SU-DHL-6 (cell line): ENCODE measurements around the gene NPHP4.

Experiments
- H2AFZ ChIP-seq: fragments of 200-600 bp; sonication (generic); 2 replicates; pipeline ENCODE4 v1.6.1; 2014; ENCODE audit warnings: low read depth, mild to moderate bottlenecking, moderate library complexity, mixed read lengths, antibody characterized with exemption, low read length; ENCODE audit not compliant: severe bottlenecking
- H3F3A ChIP-seq: fragments of 200-600 bp; shearing (Covaris generic); 2 replicates; pipeline ENCODE4 v1.6.0; 2016; ENCODE audit warnings: antibody characterized with exemption, mild to moderate bottlenecking; ENCODE audit not compliant: insufficient read depth
- H3K27ac ChIP-seq: fragments of 200-600 bp; sonication (generic); 2 replicates; pipeline ENCODE4 v1.5.1; 2016; ENCODE audit warnings: low read depth, mild to moderate bottlenecking, low read length, moderate library complexity, mixed read lengths
- H3K27me3 ChIP-seq: fragments of 200-600 bp; sonication (generic), shearing (Covaris generic); 2 replicates; pipeline ENCODE4 v1.6.0; 2014; ENCODE audit warnings: mild to moderate bottlenecking, low read length
- H3K36me3 ChIP-seq: fragments of 200-600 bp; sonication (generic); 2 replicates; pipeline ENCODE4 v1.6.1; 2014; ENCODE audit warnings: mild to moderate bottlenecking, low read length, mixed read lengths
- H3K4me2 ChIP-seq: fragments of 300-600, 200-600 bp; shearing (Covaris generic), sonication (generic); 2 replicates; pipeline ENCODE4 v1.6.0; 2014; ENCODE audit warnings: low read length, low read depth, mild to moderate bottlenecking; ENCODE audit not compliant: poor library complexity, severe bottlenecking
- H3K4me3 ChIP-seq: fragments of 200-600 bp; sonication (generic); 2 replicates; pipeline ENCODE4 v1.5.1; 2014; ENCODE audit warnings: antibody characterized with exemption, low read length, mild to moderate bottlenecking, mixed read lengths; ENCODE audit not compliant: insufficient read depth, poor library complexity, severe bottlenecking
- H3K79me2 ChIP-seq: fragments of 200-600 bp; sonication (generic); 2 replicates; pipeline ENCODE4 v1.6.1; 2014; ENCODE audit warnings: mild to moderate bottlenecking, low read length, moderate library complexity; ENCODE audit not compliant: insufficient read depth
- H3K9ac ChIP-seq: fragments of 200-600 bp; sonication (generic); 2 replicates; pipeline ENCODE4 v1.7.0; 2014; ENCODE audit warnings: mild to moderate bottlenecking, low read length
- H3K9me2 ChIP-seq: fragments of 200-600 bp; sonication (generic); replicated peaks from 2 replicates; pipeline ENCODE4 v1.6.1; 2014; ENCODE audit warnings: low read length; ENCODE audit not compliant: insufficient read depth
- H3K9me3 ChIP-seq: fragments of 200-600 bp; sonication (generic); 2 replicates; pipeline ENCODE4 v1.6.1; 2014; ENCODE audit warnings: low read length, mixed read lengths; ENCODE audit not compliant: insufficient read depth
- H4K20me1 ChIP-seq: fragments of 200-600 bp; sonication (generic); 2 replicates; pipeline ENCODE4 v1.6.1; 2014; ENCODE audit warnings: low read depth, mild to moderate bottlenecking, antibody characterized with exemption, low read length, moderate library complexity, mixed read lengths
- EZH2phosphoT487 ChIP-seq: fragments of 200-600 bp; sonication (generic), shearing (Covaris generic); conservative IDR thresholded peaks from 2 replicates; pipeline ENCODE4 v1.6.1; 2018; ENCODE audit warnings: mild to moderate bottlenecking, antibody characterized with exemption, low read length, moderate library complexity, mixed read lengths
- TF ChIP-seq, protein P1 (sequence below): fragments of 200-600 bp; sonication (generic); IDR thresholded peaks from one replicate; pipeline ENCODE4 v1.5.1; 2017; ENCODE audit warnings: antibody characterized with exemption, mild to moderate bottlenecking, low read length, moderate library complexity; ENCODE audit not compliant: insufficient read depth, poor library complexity, severe bottlenecking

The NPHP4 gene

DNA sequence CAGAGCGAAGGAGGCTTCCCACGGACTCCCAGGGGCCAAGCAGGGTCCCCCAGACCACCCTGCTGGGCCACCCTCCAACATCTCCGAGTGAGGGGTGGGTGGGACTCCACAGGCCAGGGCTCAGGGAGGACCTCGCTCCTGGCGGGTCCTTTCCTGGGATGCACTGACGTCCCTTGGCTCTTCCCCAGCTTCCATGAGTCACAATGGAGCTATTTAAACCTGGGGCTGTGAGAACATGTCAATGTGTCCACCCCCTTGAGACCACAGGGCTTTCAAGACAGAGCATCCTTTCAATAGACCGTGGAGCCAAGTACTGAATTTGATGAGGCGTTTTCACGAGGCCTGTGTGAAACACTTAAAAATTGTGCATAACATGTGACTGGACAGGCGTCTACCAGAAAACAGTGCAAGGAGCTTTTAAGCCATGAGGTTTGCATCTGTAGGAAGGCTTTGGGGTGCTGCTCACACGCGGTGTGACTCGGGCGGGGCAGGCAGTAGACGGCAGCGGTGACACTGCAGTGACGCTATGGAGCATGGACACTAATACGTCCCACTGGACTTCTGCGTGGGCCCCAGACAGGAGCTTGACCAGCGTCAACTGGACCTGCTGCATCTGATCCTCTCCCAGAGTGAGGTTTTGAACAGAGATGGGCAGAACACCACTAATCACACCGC, 24.1 kb upstream of the NPHP4 start:
- Histone ChIP-seq H2AFZ (no peak overlapping the region), H3K9me2 (no peaks in the 10 kb centered on the region), H3K79me2 (no peaks in the 10 kb centered on the region), H3K27ac (no peak overlapping the region), H3K9me3 (no peaks in the 10 kb centered on the region), H3K27me3 (no peaks in the 10 kb centered on the region), H3K9ac (no peak overlapping the region), H3F3A (no peaks in the 10 kb centered on the region), H3K36me3 (no peaks in the 10 kb centered on the region), H4K20me1 (no peaks in the 10 kb centered on the region), H3K4me3 (no peak overlapping the region), H3K4me2 (no peak overlapping the region)
- TF ChIP-seq, protein P1, sequence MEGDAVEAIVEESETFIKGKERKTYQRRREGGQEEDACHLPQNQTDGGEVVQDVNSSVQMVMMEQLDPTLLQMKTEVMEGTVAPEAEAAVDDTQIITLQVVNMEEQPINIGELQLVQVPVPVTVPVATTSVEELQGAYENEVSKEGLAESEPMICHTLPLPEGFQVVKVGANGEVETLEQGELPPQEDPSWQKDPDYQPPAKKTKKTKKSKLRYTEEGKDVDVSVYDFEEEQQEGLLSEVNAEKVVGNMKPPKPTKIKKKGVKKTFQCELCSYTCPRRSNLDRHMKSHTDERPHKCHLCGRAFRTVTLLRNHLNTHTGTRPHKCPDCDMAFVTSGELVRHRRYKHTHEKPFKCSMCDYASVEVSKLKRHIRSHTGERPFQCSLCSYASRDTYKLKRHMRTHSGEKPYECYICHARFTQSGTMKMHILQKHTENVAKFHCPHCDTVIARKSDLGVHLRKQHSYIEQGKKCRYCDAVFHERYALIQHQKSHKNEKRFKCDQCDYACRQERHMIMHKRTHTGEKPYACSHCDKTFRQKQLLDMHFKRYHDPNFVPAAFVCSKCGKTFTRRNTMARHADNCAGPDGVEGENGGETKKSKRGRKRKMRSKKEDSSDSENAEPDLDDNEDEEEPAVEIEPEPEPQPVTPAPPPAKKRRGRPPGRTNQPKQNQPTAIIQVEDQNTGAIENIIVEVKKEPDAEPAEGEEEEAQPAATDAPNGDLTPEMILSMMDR = no peak
- TF ChIP-seq EZH2phosphoT487 = no peak

DNA sequence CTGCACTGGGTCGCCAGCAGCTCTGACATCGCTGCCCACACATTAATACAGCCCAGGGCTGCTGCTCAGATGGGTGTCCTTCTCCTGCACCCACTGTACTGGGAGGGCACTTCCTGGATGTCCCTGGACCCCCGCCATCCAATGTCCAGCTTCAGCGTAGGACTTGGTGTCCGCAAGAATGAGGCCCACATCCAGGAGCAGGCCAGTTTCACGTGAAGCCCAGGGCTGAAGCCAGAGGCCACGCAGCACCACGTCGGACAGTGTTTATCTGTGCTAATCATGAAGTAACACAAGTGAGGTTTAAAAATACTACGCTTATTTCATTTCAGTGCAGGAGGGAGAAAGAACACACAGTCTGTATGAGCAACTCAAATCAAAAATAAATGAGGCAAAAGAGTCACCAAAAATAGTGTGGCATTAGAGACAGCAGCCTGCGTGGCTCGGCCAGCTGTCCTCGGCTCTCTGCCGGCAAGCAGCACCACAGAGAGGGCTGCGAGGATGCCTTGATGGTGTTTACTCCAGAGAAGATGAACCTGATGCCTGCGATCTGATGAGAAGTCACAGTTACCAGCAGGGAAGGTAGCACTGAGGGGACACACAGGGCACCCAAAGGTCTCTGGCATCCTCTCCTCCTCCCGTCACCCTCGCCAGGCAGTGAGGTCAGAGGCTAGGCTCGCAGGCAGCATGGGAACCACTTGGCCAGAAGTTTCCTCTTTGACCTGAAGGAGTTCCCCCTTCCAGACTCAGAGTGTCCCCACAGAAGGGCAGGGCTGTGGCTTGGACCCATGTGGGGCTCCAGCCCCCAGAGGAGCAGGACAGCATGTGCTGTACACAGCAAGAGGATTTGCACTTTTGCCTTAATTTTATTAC, 22.1 kb upstream of the NPHP4 start:
- Histone ChIP-seq H3K4me3 (no peak overlapping the region), H3F3A (no peaks in the 10 kb centered on the region), H3K79me2 (no peaks in the 10 kb centered on the region), H3K9me2 (no peaks in the 10 kb centered on the region), H3K27me3 (no peaks in the 10 kb centered on the region), H3K27ac (no peak overlapping the region), H3K4me2 (no peak overlapping the region), H3K9ac (no peak overlapping the region), H2AFZ (no peak overlapping the region), H4K20me1 (no peaks in the 10 kb centered on the region), H3K9me3 (no peaks in the 10 kb centered on the region), H3K36me3 (no peaks in the 10 kb centered on the region)
- TF ChIP-seq, protein P1 = no peak
- TF ChIP-seq EZH2phosphoT487 = no peak

DNA sequence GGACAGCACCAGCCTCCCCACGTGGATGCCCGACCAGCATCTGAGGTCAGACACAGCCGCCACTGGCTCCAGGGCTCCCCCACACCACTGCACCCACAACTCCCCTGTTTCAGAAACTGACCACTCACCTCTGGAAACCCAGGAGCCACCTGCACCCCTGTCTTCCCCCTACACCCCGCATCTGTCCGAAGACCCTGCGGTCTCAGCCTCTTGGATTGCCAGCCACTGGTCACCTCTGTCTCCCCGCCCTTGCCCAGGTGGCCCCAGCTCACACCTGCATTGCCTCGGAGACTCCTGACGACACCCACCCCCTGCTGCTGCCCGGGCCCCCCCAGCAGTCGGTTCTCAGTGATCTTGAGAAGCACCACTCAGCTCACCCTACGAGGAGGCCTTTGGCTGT, 21.3 kb upstream of the NPHP4 start:
- H3K9me3 ChIP-seq = no peaks in the 10 kb centered on the region
- TF ChIP-seq EZH2phosphoT487 = no peak
- TF ChIP-seq, protein P1 = no peak
- no peaks in the 10 kb centered on the region for H3F3A ChIP-seq
- no peaks in the 10 kb centered on the region for H4K20me1 ChIP-seq
- no peak overlapping the region for H3K27ac ChIP-seq
- H3K4me2 ChIP-seq = no peak overlapping the region
- H3K27me3 ChIP-seq = no peaks in the 10 kb centered on the region
- H3K36me3 ChIP-seq = no peaks in the 10 kb centered on the region
- H3K79me2 ChIP-seq = no peaks in the 10 kb centered on the region
- no peak overlapping the region for H2AFZ ChIP-seq
- no peak overlapping the region for H3K4me3 ChIP-seq
- H3K9ac ChIP-seq = no peak overlapping the region
- no peaks in the 10 kb centered on the region for H3K9me2 ChIP-seq
